Tongue (tissue), 2 donors: ENCODE data around the gene SPRYD3. TPM values are rescaled to one million over a fixed set of nuclear protein-coding genes. Genes with fewer than 3 reads are reported as not detected.
"Not testable (repeated sequence)": the region's sequence is repeated elsewhere in the genome, so short reads cannot be mapped to it uniquely, and the experiment has no call there.

Experiments used
- DNase-seq: peaks from one replicate; pipeline ENCODE4 v3.0.0-alpha.2; 2015
- total RNA-seq: library from RNA; depleted of rRNA; stranded (reverse); fragments of >200 nt; gene quantifications from one replicate; pipeline ENCODE4 v1.2.3, GENCODE V29; 2014

The SPRYD3 gene
- total RNA-seq, 1 donor from 2014 or later: 30.3 TPM

DNA sequence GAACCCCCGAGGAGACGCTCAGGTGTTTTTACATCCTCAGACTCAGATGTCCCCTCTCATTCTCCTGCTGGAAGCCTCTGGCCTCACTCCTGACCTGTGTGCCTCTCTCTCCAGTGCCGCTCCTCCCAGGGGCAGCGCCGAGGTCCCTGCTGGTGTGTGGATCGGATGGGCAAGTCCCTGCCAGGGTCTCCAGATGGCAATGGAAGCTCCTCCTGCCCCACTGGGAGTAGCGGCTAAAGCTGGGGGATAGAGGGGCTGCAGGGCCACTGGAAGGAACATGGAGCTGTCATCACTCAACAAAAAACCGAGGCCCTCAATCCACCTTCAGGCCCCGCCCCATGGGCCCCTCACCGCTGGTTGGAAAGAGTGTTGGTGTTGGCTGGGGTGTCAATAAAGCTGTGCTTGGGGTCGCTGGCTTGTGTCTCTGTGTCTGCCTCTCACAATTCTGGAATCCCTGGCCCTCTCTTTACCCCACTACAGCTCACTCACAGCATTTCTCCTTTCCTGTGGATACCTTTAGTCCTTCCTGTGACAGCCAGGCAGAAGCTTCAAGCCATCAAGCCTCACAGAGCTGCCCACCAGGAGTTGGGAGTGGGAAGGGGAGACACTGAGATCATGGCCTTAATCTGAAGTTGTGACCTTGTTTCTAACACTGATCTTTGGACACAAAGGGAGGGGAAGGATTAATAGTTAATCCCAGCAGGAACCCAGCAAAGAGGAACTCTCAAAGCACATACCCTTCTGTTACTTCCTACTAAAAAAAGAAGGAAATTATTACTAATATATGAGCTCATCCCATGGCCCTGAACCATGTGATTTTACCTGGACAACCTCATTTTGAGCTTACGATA lies 23.0 kb upstream of the SPRYD3 start:
- DNase-seq: no peak

DNA sequence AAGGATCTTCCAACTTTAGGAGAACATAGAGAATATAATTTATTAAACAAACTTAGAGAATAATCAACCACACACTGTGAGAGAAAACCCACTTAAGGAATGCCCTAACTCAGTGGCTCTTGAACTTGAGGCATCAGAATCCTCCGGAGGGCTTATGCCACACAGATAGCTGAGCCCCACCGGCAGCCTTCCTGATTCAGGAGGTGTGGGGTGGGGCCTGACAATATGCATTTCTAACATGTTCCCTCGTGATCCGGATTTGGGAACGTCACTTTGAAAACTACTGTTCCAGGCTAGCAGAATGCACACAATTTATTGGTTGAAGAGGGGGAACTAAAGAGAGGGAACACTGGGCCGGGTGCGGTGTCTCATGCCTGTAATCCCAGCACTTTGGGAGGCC lies 22.1 kb upstream of the SPRYD3 start:
- DNase-seq: no peak

DNA sequence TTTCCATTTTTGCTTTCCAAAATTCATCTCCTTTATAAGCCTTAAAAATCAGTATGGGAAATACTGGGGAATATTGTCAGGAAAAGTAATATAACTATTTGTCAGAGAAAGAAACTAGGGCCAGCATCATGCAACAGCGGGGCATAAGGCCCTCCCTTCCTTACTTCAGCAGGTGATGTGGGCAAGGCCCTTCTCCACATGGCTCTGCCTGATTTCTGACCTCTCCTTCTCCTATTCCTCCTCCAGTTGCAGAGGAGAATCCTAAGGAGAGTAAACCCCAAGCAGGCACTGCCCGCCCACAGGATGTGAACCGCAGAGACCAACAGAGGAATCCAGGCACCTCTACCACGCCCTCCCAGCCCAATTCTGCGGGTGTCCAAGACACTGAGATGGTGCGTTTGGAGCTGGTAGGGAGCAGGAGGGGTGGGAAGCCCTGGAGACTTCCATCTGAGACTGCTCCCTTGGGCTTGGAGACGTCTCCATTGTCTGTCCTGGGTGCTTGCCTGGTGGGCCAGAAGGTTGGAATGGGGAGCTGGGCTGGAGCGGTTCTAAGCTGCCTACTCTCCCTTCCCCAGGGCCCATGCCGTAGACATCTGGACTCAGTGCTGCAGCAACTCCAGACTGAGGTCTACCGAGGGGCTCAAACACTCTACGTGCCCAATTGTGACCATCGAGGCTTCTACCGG lies 21.4 kb upstream of the SPRYD3 start:
- DNase-seq: no peak

DNA sequence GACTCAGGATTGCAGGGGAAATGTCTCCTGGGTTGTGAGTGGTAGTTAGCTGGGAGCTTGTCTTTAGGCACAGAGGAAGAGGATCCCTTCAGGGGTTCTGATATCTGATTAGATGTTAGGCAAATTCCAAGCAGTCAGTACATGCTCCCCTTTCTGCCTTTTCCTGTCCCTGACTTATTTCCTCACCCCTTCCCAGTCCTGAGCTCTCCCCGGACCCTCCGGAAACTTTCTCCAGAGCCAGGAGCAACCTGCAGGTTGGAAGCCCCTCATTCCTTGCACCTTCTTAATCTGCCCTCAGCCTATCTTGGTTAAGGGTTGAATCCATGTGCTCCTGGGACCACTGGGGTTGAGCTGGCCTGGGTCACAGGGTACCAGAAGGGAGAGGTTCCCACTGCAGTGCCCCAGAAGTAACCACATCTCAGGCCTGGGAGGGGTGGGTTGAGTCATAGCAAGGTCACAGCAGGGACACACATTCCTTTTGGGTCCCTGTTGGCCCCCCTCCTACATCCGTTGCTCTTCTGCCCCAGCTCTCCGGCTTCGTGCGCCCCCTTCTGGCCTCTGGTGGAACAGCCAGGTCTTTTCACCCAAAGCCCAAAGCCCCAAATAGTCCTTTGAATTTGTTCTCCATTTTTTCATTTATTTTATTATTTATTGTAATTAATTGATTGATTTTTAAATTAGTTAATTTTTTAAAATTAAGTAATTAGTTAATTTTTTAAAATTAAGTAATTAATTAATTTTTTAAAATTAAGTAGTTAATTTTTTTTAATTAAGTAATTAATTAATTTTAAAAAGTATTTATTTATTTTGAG lies 20.1 kb upstream of the SPRYD3 start:
- DNase-seq: peak; percentile 95

DNA sequence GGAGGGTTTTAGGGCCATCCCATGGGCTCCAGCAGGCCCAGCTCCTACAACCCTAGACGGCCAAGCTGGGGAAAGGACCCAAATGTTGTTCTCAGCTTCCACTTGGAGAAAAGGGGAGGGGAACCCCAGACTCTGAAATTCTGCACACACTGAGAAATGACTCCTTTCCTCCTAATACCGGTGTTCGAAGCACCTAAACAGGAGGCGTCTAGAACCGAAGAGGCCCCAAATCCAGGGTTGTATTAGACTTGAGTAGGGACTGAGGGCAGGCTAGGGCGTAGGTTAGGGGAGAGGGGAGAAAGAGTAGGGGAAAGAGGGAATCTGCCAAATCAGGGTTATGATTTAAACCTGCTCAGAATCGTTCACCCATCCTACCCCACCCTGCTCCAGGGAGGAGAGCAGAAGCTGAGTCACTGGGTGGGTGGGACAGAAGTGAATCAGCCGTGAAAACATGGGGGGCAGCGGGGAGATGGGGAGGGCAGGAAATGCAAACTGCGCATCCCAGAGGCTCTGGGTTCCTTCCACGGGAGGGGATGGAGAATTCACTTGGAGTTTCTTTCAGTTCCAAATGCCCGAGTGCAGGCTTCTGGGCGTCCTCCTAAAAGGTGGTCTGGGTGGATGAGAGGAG lies 19.3 kb upstream of the SPRYD3 start:
- DNase-seq: peak; percentile 39

DNA sequence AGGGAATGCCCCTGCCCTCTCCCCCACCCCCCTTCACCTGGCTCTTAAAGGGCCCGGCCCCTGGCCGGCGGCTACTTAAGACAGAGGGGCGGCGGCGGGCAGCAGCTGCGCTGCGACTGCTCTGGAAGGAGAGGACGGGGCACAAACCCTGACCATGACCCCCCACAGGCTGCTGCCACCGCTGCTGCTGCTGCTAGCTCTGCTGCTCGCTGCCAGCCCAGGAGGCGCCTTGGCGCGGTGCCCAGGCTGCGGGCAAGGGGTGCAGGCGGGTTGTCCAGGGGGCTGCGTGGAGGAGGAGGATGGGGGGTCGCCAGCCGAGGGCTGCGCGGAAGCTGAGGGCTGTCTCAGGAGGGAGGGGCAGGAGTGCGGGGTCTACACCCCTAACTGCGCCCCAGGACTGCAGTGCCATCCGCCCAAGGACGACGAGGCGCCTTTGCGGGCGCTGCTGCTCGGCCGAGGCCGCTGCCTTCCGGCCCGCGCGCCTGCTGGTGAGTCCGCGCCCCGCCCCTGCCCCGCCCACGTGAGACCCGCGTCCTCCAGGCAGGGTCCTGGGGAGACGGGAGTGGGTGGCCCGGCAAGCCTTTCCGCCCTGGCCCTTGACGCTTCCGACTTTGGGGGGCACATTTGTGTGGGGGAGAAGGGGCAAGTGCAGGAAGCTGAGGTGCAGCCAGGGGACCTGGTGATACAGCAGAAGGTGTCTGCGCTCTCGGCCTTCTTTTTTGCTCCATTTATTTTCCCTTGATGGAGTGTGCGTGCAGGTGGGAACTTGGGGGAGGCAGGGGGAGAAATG lies 18.6 kb upstream of the SPRYD3 start, which contains the start of gene IGFBP6:
Gene IGFBP6, plus strand, starts transcription at position 104 of the 790 bp plus-strand sequence. Its CDS starts 51 bp downstream, at position 155.
- DNase-seq: peak; percentile 77

DNA sequence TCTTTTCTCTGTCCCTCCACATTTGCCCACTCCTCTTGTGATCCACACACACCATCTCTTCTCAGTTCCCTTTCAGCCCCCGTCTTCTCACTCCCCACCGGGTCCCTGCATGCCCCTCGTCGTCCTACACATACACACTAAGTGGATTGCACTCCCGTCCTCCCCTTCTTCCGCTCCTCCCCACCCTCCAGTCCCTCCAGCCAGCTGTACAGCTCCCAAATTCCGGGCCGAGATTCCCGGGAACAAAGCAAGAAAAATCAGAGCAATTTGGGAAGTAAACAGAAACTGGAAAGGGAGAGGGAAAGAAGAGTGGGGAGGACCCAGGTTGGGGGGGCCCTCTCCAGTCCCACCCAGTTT lies 18.0 kb upstream of the SPRYD3 start:
- no peak for DNase-seq

DNA sequence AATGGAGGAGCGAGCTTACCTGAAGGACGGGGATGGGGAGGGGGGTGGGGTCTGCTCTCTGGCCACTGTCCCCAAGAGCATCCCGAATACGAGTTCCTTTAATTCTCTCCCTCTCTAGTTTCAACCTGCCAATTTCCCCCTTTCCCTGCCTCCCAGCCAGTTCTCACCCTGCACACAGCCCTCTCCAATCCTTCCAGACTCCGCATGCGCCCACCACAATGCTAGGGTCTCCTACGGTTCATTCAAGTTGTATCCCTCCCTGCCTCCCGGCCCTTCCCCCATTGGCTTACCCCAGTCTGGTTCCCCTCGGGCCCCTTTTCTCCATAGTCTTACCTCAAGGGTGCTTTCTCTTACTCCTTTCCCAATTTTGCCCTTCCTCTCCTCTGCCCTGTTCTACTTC lies 17.6 kb upstream of the SPRYD3 start:
- no peak for DNase-seq

DNA sequence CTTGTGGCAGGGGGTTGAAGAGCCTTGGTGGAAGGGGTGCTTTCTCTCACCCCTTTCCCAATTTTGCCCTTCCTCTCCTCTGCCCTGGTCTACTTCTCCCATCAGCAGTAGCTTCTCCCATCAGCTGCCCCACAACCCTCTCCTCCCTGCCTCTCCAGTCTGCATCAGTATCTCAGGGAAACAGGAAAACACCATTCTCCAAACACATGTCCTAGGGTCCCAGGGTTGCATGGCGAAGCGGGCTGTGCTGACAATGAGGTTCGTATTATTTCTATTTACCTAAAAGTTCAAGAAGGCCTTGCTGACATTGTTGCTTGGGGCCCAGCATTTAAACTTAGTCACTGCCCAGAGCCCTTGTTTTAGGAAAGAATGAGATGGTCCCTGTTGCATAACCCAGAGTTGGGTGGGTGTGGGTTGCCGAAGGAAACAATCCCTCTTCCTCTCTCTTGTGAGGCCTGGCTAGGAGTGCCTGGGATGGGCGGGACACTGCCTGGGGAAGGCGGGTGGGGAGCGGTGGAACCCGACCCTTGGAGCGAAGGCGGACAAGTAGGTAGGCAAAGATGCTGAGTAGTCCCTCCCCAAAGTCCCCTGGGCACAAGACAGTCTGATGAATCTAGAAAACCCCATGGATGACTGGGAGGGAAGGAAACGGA lies 17.0 kb upstream of the SPRYD3 start:
- DNase-seq: peak; percentile 75

DNA sequence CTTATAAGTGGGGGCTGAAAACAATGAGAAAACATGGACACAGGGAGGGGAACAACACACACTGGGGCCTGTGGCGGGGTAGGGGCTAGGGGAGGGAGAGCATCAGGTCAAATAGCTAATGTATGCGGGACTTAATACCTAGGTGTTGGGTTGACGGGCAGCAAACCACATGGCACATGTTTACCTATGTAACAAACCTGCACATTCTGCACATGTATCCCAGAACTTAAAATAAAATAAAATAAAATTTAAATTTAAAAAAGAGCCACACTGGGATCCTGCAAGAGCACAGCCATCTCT lies 16.4 kb upstream of the SPRYD3 start:
- DNase-seq: not testable (repeated sequence)

DNA sequence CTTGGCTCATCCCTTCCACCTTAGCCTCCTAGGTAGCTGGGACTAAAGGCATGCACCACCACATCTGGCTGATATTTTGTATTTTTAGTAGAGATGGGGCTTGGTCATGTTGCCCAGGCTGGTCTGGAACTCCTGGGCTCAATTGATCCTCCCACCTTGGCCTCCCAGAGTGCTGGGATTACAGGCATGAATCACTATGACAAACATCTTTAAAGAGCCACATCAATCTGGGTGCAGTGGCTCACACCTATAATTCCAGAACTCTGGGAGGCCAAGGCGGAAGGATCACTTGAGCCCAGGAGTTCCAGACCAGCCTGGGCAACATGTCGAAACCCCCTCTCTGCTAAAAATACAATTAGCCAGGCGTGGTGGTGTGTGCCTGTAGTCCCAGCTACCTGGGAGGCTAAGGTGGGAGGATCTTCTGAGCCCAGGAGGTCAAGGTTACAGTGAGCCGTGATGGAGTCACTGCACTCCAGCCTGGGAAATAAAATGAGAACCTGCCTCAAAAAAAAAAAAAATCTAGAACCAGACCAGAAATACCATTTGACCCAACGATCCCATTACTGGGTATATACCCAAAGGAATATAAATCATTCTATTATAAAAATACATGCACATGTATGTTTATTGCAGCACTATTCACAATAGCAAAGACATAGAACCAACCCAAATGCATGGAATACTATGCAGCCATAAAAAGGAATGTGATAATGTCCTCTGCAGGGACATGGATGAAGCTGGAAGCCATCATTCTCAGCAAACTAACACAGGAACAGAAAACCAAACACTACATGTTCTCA lies 15.8 kb upstream of the SPRYD3 start:
- DNase-seq: not testable (repeated sequence)

DNA sequence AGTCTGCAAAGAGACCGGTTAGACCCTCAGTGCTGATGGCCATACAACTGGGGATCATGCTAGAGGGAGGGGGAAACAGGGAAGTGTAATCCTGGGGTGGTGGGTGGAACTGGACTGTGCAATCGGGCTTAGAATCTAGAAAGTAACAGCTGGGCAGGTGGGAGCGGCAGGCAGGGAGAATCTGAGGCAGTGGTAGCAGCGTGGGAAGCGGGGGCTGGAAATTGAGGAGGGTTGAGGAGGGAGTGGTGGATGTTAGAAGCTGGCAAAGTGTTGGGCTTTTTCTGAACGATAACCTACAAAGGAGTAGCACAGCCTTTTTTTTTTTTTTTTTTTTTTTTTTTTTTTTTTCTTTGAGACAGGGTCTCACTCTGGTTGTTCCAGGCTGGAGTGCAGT lies 15.2 kb upstream of the SPRYD3 start:
- no peak for DNase-seq

DNA sequence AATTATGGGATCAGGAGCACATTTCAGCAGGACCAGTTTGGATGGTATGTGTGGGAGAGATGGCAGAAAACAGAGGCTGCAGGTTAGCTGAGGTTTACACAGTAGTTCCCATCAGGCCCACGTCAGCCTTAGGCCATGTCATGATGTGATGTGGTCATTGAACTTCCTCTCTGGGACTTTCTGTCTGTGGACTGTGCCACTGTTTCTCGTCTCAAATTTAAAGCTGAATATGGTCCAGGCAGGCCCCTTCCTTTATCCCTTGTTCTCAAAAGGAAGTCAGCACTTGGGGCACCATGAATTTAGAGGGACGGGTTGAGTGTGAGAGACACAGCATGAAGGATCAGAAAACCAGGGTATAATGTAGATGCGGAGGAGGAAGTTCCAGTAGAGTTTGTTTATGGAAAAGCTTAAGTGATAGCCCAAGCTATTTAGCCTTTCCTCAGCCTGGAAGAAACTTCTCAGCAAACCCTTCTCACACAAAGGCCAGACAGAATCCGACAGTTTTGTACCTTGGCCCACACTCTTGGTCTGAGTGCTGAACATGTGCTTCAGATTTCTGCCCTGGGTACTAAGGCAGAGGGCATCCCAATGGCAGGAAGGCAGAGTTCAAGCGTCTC lies 14.7 kb upstream of the SPRYD3 start:
- DNase-seq: no peak

DNA sequence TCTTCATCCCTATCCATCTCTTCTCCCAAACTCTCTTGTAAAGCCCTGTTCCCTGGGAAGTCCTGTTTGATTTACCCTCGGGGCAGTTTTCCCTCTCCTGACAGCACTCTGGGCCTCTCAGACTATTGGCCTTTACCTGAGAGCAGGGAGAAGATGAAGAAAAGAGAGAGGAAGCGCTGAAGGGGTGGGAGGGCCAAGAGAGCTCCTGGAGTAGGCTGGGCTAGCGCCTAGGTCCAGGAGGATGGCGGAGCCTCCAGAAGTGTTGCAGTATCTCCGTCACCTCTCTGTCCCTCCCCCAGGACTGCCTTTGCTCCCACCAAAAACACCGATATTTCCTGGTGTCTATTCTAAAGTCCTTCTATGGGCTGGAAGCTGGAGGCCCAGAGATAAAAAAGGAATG lies 12.6 kb upstream of the SPRYD3 start:
- DNase-seq: no peak

DNA sequence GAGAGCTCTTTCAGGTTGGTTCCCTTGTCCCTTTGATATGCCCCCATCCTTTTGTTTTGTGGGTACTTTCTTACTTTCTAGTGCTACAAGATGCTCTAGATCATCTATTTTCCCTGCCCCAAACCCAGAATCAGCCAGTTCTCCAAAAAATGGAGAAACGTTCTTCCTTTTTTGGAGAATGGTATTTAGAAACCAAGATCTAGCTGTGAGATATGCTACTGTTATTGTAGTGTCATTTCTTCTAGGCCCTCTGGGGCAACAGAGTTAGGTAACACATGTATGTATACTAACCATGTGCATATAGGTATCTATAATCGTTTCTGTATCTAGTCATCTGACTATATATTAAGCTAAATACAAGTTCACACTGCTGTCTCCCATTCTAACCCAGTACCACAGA lies 11.4 kb upstream of the SPRYD3 start:
- no peak for DNase-seq

DNA sequence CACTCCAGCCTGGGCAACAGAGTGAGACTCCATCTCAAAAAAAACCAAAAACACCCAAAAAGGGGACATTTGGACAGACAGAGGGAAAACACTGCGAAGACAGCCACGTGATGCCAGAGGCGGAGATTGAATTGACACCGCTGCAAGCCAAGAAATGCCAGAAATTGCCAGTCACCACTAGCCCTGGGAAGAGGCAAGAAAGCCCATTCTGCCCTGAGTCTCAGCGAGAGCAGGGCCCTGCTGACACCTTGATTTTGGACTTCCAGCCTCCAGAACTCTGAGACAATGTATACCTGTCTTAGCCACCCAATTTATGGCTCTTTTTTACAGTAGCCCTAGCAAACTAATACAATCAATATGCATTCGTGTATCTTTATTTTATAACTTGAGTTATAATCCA lies 10.9 kb upstream of the SPRYD3 start:
- DNase-seq: no peak

DNA sequence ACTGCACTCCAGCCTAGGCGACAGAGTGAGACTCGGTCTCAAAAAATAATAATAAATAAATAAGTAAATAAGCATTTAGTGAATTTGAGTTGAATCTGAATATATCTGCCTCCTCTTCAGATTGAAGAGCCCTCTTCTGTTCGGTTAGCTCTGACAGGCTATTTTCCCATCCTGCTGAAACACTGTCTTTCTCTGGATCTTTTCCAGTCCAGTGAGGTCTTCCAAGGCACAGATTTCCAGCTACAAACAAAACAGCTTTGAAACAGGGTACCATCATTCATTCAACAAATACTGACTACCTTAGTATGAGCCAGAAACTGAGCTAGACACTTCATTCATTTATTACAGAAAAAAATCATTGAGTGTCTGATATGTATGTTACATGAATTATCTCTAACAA lies 7.2 kb upstream of the SPRYD3 start:
- DNase-seq: no peak

DNA sequence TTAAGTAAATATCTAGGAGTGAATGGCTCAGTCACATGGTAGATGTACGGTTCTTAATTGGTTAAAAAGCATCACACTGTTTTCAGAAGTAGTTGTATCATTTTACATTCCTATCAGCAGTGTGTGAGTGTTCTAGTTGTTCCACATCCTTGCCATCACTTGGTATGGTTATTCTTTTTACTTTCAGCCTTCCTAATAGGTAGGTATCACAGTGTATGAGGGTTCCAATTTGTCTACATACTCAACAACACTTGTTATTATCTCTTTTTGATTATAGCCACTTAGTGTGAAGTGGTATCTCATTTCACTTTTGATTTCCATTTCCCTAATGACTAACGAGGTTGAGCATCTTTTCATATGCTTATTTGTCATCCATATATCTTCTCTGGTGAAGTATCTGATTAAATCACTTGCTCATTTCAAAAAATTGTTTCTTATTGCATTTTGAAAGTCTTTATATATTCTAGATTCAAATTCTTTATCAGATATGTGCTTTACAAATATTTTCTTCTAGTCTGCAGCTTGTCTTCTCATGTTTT lies 3.5 kb upstream of the SPRYD3 start:
- DNase-seq: no peak

DNA sequence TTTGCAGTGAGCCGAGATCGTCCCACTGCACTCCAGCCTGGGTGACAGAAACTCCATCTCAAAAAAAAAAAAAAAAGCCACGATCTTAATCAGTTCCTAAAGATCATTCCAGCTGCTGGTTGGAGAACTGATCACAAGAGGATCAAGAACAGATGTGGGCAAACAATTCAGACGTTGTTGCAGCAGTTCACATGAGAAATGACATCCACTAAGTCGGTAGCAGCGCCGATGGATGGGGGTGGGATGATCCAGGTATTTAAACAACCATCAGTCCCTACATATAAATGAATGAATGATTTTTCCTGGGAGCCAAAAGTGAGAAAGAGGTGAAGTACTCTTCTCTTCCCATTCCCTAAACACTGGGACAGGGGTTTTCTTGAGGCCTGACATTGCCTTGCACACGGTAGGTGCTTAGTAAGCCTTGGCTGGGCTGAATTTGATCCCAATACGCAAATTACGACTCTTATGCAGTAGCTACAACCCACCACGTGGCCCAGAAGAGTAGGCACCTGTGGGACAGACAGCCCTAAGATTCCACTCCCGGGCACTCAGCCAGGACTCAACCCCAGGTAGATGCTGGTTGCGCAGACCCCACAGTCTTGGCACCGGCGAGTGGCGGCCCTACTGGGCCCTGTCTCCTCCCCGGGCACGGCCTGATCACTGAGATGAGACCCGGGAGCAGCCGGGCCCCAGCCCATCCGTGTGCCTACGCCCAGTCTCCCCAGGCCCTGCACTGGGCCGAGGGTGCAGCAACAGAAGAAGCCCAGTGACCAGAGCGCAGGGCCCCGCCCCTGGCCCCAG lies 565 bp downstream of the SPRYD3 start:
- DNase-seq: no peak
